ENCODE data around the gene GALNT13.

GALNT13 gene

DNA sequence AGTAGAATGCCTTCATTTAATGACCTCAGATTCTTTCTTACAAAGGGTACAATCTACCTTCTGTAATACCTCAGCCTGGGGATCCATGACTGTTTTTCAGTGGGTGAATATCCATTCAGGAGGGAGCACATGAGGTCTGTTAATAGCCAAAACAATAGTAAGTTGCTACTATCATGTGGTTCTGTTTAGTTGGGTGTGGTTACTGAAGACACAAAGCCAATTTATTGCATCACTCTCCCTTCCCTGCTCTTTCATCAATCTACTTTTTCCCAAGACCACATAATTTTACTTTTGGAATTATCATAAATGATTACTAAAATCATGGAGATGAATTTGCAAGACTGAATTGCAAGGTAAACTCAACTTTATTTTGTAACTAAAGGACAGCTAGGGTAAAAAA, 254.2 kb downstream of the GALNT13 start:
- no peaks in the 10 kb centered on the region for H3K27me3 ChIP-seq (ENCODE audit: insufficient read depth, poor library complexity, severe bottlenecking)
- H3K9me3 ChIP-seq (ENCODE audit: severe bottlenecking), result no peaks in the 10 kb centered on the region
- H3K4me3 ChIP-seq (ENCODE audit: severe bottlenecking), result no peak overlapping the region
- H3K27ac ChIP-seq (ENCODE audit: poor library complexity, severe bottlenecking), result no peak overlapping the region
- ATAC-seq (ENCODE audit: low read depth) (no peak), DNase-seq (ENCODE audit: low spot score) (no peak)
- H3K36me3 ChIP-seq (ENCODE audit: low read depth), result no peaks in the 10 kb centered on the region
- H3K4me1 ChIP-seq (ENCODE audit: insufficient read depth, poor library complexity, severe bottlenecking), result no peaks in the 10 kb centered on the region
- TF ChIP-seq, protein P1, sequence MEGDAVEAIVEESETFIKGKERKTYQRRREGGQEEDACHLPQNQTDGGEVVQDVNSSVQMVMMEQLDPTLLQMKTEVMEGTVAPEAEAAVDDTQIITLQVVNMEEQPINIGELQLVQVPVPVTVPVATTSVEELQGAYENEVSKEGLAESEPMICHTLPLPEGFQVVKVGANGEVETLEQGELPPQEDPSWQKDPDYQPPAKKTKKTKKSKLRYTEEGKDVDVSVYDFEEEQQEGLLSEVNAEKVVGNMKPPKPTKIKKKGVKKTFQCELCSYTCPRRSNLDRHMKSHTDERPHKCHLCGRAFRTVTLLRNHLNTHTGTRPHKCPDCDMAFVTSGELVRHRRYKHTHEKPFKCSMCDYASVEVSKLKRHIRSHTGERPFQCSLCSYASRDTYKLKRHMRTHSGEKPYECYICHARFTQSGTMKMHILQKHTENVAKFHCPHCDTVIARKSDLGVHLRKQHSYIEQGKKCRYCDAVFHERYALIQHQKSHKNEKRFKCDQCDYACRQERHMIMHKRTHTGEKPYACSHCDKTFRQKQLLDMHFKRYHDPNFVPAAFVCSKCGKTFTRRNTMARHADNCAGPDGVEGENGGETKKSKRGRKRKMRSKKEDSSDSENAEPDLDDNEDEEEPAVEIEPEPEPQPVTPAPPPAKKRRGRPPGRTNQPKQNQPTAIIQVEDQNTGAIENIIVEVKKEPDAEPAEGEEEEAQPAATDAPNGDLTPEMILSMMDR (IDR thresholded peaks at IDR 0.05; ENCODE audit: poor library complexity, severe bottlenecking), result no peak

DNA sequence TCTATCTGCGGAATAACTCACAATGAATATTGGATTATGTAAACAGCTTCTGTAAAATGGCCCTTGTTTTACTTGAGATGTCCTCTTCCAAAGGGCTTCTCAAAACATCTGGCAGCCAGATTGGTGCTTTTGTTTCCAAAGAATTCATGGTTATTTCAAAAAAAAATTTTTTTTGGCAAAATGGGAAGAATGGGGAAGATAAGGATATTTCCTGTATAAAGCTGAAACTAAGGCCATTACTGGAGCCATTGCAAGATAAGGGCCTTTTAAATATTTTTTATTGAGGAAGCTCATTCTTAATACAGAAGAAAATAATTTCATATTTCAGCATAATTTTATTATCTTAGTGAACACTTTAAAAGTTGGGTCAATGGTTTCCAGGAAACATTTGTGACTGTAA, 259.1 kb downstream of the GALNT13 start:
- Histone ChIP-seq H3K36me3 (ENCODE audit: low read depth) (no peaks in the 10 kb centered on the region), H3K4me1 (ENCODE audit: insufficient read depth, poor library complexity, severe bottlenecking) (peaks cover 17% of the 10 kb centered on the region), H3K9me3 (ENCODE audit: severe bottlenecking) (no peaks in the 10 kb centered on the region), H3K27me3 (ENCODE audit: insufficient read depth, poor library complexity, severe bottlenecking) (no peaks in the 10 kb centered on the region), H3K4me3 (ENCODE audit: severe bottlenecking) (no peak overlapping the region), H3K27ac (ENCODE audit: poor library complexity, severe bottlenecking) (no peak overlapping the region)
- TF ChIP-seq, protein P1 (IDR thresholded peaks at IDR 0.05; ENCODE audit: poor library complexity, severe bottlenecking), result no peak
- ATAC-seq (ENCODE audit: low read depth) (no peak), DNase-seq (ENCODE audit: low spot score) (no peak)

DNA sequence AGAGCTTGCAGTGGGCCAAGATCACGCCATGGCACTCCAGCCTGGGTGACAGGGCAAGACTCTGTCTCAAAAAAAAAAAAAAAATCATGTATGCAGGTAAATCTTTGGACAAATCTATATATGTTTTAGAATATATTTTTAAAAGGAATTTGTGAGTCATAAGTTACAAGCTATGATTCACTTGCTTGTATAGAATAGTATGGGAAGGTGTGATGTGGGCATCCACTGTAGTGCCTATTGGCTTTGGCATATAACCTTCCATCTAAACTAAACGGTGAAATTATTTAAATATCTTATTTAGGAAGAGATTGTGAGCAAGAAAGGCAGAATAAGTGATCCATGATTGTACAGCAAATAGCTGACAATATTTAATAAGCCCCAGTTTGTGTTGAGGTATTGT, 261.1 kb downstream of the GALNT13 start:
- H3K4me3 ChIP-seq (ENCODE audit: severe bottlenecking), result no peak overlapping the region
- H3K4me1 ChIP-seq (ENCODE audit: insufficient read depth, poor library complexity, severe bottlenecking), result peaks cover 17% of the 10 kb centered on the region
- TF ChIP-seq, protein P1 (IDR thresholded peaks at IDR 0.05; ENCODE audit: poor library complexity, severe bottlenecking), result no peak
- H3K27ac ChIP-seq (ENCODE audit: poor library complexity, severe bottlenecking), result no peak overlapping the region
- no peaks in the 10 kb centered on the region for H3K9me3 ChIP-seq (ENCODE audit: severe bottlenecking)
- H3K27me3 ChIP-seq (ENCODE audit: insufficient read depth, poor library complexity, severe bottlenecking), result no peaks in the 10 kb centered on the region
- peak; percentile 91 for ATAC-seq (ENCODE audit: low read depth)
- DNase-seq (ENCODE audit: low spot score), result no peak
- H3K36me3 ChIP-seq (ENCODE audit: low read depth), result no peaks in the 10 kb centered on the region

DNA sequence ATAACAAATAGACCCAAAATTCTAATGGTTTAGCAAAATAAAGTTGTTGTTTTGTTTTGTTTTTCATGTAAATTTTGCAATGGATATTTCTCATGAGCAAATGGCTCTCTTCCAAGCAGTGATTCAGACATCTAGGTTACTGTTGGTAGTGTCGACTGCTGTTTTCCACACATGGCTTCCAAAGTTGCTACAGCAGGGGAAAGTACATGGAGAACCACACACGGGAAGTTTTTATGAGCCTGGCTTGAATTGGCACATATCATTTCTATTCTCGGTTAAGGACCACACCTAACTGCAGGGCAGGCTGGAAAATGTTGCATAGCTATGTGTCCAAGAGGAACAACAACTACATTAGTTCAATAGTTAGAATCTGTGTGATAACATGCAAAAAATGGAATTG, 262.1 kb downstream of the GALNT13 start:
- DNase-seq (ENCODE audit: low spot score) (no peak), ATAC-seq (ENCODE audit: low read depth) (peak; percentile 80)
- TF ChIP-seq, protein P1 (IDR thresholded peaks at IDR 0.05; ENCODE audit: poor library complexity, severe bottlenecking), result no peak
- Histone ChIP-seq H3K4me1 (ENCODE audit: insufficient read depth, poor library complexity, severe bottlenecking) (peaks cover 17% of the 10 kb centered on the region), H3K27ac (ENCODE audit: poor library complexity, severe bottlenecking) (no peak overlapping the region), H3K9me3 (ENCODE audit: severe bottlenecking) (no peaks in the 10 kb centered on the region), H3K36me3 (ENCODE audit: low read depth) (no peaks in the 10 kb centered on the region), H3K27me3 (ENCODE audit: insufficient read depth, poor library complexity, severe bottlenecking) (no peaks in the 10 kb centered on the region), H3K4me3 (ENCODE audit: severe bottlenecking) (no peak overlapping the region)

DNA sequence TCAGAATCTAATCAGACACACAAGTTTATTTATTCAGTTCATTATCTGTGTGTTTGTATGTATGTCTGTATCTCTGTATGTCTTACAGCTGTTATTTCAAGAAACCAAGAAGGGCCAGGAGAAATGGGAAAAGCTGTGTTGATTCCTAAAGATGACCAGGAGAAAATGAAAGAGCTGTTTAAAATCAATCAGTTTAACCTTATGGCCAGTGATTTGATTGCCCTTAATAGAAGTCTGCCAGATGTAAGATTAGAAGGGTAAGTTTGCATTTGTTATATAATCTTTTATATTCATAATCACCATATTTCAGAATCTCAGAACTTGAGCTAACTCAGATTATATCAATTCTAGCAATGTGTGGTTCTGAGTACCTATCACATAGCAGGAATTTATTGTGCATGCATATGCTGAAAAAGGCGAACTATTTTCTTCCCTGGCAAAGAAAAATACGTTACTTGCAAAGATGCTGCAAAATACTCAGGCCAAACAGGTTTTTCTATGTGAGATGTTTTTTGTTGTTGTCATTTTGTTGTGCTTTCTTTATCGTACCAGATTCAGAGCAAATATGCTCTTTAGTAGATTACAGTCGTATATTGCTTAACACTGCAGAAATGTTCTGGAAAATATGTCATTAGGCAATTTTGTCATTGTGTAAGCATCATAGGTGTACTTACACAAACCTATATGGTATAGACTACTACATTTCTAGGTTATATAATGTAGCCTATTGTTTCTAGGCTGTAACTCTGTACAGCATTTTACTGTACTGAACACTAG, 268.7 kb downstream of the GALNT13 start:
- no peaks in the 10 kb centered on the region for H3K27me3 ChIP-seq (ENCODE audit: insufficient read depth, poor library complexity, severe bottlenecking)
- DNase-seq (ENCODE audit: low spot score) (no peak), ATAC-seq (ENCODE audit: low read depth) (no peak)
- H3K36me3 ChIP-seq (ENCODE audit: low read depth), result no peaks in the 10 kb centered on the region
- TF ChIP-seq, protein P1 (IDR thresholded peaks at IDR 0.05; ENCODE audit: poor library complexity, severe bottlenecking), result no peak
- no peaks in the 10 kb centered on the region for H3K9me3 ChIP-seq (ENCODE audit: severe bottlenecking)
- peaks cover 10% of the 10 kb centered on the region for H3K4me1 ChIP-seq (ENCODE audit: insufficient read depth, poor library complexity, severe bottlenecking)
- no peak overlapping the region for H3K27ac ChIP-seq (ENCODE audit: poor library complexity, severe bottlenecking)
- no peak overlapping the region for H3K4me3 ChIP-seq (ENCODE audit: severe bottlenecking)

All from RWPE2 (cell line).